MV-4-11 (cell line): ENCODE measurements around the gene FBXO7.

Experiments used
- DNase-seq: peaks from one replicate; lab custom pipeline; 2025; lab: John Stamatoyannopoulos, UW

The FBXO7 gene

DNA sequence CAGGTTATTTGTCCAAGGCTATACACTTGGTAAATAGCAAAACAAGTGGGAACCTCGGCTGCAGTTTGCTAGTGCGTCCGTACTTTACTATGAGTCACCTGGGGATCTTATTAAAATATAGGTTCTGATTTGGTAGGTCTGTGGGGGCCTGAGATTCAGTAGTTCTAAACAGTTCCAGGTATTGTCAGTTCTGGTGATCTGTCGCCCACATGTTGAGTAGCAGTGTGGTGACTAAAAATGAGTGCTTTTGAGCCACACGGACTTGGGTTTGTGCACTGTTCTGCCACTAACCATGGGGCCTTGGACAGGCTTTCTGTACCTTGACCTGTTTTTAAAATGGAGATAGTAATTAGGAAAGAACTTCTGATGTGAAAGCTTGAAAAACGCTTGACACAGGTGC lies 15.7 kb downstream of the FBXO7 start:
- DNase-seq: no peak

DNA sequence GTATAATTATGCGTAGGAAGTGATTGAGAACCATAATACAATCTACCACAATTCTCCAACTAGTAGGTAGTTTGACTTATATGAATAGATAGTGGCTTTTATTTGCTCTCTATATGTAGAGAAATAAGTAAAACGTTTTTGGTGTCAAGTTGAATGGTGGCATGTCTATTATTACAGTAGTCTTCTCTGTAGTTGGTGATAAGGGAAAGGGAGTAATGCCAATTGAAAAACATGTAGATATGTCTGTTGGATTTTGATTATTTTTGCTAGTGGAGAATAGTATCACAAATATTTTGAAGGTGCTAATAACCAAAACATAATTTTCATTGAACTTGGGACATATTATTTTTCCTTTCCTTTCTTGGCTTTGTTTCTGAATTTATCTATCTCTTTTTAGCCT lies 17.5 kb downstream of the FBXO7 start:
- DNase-seq: no peak

DNA sequence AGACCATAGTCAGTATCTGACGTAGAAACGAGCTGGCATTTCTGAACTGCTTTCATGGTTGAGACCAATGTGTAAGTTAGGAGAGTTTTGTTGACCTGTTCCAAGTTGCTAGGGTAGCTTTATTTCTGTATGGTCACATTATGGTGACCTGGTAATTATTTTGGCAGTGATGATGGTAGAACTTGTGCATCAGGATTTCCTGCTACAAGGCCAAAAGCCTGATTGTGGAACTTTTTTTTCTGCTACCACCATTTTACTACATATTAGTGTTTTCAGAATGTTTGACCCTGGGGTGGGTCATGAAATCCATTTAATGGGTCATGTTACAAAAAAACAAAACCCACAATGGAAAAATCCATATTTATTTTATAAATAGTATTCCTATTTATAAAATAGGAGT lies 18.9 kb downstream of the FBXO7 start:
- DNase-seq: no peak

DNA sequence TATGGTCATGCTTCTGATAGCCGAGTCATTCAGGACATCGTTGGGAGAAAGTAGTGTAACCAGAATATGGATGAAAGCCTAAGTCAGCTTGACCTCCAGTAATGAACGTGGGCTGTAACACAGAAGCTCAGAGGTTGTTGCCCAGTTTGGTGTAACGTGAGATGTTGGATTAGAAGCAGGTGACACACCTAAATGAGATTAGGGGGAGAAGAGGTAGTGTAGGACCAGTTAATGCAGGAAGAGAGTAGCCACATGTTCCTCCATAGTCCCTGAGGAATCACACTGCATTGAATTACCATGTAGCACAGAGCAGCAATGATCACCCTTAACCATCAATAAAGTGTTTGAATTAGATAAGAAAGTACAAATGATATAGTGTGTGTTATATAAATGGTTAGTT lies 20.4 kb downstream of the FBXO7 start:
- DNase-seq: no peak

DNA sequence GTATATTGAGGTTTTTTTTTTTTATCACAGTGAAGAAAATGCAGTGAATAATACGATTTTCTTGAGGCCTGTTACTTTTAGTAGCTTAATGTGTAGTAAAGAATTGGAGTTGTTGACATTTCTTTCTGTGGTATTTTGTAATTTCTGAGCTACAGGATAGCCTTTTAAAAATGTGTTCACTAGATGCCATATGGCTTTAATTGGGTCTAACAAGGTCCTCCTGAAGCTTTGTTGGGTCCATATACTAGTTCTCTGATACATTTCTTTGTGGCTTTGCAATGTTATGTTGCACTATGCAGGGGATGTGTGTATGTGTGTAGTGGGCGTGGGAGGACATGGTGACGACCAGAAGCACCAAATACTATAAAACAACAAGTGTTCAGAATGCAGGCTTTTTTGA lies 25.1 kb downstream of the FBXO7 start:
- DNase-seq: no peak

DNA sequence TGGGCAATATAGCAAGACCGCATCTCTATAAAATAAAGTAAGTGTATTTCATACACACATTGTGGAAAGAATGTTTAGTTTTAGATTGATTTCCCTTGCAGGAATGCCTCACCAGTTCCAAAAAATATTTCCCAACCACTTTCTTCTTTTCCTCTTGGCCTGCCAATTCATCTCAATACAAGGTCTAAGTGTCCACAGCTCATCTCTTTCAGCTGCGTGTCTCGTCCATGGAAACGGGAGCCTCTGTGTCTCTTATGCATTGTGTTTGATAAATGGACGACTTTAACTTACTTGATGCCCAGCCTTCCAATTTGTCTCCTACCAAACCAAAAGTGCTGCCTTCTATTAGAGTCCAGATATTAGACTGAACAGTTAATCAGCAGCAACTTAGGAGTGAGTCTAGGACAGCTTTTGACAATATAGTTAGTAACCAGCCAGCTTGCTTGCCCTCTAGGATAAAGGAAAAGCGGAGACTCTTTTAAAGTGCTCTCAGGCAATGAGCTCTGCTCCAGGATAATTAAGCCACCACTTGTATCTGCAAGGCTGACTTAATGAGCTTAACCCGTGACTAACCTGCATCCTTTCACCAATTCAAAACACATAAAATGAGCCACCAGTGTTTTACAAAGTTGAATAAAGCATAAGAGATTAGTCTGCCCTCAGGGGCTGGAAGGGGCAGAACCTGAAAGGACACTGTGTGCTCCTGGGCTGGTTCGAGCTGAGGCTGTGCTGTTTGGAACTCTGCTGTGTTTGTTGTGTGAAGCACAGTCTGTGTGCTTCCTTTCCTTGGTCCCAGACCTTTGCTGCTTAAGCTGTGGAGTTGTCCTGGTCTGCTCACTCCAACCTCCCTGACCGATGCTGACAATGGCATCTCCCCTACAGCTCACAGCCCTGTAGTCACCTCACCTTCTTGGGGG lies 27.5 kb downstream of the FBXO7 start:
- no peak for DNase-seq

DNA sequence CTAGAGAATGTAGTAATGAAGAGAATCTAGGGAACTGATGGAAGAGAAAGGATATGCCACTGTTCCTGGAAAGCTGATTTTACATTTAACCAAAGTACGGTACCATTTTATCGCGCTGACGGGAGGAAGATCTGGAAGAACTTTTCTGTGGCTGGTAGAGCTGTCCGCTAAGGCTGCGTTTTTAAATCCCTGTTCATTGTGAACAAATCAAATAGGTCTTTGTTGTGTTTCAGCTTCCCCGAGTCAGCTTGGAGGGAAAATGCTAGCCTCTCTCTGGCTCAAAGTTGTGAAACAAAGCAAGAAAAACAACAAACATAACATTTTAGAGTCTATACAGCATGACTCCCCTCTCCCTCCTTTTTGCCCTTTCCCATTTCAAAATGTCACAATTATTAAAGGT lies 34.4 kb downstream of the FBXO7 start:
- DNase-seq: no peak

DNA sequence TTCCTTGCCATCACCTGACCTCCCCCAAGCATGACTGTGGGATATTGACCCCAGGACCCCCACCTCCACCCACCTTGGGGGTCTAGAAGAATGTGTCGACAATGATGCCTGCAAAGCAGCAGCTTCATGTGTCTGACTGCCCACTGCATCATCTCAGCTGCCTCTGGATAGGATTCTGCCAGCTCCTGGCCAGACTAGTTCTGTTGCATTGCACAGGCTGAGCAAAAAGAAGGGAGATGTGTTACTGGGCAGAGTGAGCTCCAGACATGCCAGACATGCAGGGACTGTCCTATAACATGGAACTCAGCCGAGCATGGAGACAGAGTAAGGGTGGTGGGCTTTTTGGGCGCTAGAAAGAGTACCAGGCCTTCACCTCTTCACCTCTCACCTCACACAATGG lies 36.7 kb downstream of the FBXO7 start:
- DNase-seq: no peak

DNA sequence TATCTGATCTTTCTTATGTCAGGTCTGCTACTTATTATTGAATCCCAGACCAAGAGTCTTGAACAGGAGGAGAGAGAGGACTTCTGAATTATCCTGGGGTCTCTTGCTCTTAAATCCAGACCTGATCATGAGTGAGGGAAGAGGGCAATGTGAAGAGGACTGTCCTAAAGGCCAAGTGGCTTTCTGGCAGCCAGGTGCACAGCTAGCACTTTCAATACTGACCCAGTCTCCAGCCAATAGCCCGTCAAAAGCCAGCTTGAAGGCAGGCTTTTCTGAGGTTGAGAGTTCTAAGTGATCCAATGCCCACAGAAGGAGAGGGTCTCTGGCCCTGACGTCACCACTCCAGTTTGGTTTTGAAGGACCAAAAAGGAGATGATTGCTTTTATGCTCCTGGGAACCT lies 37.2 kb downstream of the FBXO7 start:
- no peak for DNase-seq

DNA sequence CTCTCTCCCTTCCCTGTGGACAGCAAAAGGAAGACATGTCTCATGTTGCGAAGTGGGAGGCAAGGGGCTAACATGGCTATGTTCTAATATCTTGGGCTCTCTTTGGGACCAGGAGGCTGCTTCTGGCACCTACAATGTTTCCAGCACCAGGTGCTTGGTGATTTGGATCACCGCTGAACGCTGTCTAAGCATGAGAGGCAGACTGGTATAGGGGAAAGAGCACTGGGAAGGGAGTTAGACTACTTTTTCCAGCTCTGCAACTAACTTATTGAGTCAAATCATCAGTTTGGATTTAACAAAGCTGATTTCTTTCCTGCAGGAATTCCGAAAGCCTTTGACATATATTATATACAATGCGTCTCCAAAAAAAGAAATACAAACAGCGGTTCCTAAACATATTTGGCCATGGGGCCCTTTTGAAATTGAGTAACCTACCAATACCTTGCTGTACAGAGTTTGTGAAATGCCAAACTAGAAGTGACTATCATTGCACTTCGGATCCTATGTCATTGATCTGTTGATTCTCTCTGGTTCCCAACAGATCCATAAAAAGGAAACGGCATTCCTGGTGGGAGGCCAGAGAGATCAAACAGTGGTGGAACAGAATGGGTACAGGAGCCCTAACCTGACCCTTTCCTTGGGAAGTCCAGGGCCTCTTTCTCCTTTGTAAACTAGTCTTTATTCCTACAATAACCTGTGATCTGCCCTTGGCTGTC lies 37.8 kb downstream of the FBXO7 start:
- DNase-seq: no peak

DNA sequence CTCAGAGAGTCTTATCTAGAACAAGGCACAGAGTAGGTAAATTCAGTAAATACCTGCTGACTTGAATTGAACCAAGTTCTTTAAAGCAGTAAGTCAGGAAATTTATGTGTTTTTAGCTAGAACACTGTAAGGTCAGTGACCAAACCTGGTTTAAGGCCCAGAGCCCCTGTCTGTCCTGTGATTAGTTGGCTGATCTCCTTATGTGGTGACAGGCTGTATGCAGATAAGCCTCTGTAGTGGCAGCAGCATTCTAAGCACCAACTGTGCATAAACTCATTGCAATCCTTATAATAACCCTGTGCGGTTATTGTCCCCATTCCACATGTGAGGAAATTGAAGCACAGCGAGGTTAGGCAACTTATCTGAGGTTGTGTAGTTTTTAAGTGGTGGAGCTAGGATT lies 40.5 kb downstream of the FBXO7 start:
- DNase-seq: no peak

DNA sequence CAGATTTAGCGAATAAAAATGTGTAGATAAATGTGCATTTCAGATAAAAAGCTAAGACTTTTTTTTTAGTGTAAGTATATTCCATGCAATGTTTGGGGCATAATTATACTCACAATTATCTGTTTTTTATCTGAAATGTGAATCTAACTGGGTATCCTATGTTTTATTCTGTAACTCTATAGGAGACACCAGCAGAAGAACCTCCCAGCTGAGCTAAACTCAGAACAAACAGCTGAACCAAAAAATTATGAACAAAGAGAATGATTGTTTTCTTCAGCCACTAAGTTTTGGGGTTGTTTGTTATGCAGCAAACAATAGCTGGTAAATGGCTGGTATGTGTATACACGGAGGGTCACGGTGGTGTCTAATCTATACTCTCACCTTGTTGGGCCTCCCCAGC lies 42.9 kb downstream of the FBXO7 start:
- no peak for DNase-seq

DNA sequence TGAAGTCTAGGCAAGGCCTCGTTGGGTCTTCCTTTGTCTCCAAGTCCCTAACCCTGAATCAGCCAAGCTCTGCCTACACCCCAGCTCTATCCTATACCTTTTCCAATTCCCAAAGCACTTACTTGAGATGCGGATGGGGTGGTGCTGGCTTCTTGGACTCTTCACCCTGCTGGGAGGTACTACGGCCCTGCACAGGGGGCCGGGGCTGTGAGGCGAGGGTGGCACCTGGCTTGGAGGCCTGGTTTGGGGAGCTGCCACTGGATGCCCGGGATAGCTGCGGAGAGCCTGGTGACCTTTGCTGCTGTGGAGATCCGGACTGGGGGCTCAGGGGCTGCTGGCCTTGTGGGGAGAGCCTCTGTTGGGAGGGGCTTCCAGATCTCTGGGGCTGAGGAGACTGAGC lies 43.3 kb downstream of the FBXO7 start:
- DNase-seq: no peak

DNA sequence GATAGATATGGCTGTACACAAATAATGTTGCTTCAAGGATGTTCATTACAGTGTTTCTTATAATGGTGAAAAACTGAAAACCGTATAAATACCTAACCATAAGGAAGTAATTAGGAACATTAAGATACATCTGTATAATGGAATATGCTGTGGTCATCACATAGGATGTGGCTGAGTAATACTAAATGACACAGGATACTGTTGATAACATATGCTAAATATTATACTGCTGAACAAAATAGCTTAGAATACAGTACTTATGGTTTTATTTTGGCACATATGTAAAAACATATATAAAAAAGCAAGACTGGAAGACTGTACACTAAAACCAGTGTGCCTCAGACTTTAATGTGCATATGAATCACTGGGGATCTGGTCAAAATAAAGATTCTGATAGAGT lies 43.8 kb downstream of the FBXO7 start:
- no peak for DNase-seq

DNA sequence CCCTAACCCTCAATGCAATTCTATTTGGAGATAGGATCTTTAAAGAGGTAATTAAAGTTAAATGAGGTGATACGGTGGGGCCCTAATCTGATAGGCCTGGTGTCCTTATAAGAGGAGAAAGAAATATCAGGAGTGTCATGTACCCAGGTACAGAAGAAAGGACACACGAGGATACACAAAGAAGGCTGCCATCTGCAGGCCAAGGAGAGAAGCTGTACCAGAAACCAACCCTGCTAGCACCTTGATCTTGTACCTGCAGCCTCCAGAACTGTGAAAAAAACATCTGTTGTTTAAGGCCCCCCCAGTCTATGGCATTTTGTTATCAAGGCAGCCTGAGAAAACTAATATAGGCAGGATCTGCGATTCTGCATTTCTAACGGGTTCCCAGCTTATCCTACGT lies 44.2 kb downstream of the FBXO7 start:
- DNase-seq: no peak

DNA sequence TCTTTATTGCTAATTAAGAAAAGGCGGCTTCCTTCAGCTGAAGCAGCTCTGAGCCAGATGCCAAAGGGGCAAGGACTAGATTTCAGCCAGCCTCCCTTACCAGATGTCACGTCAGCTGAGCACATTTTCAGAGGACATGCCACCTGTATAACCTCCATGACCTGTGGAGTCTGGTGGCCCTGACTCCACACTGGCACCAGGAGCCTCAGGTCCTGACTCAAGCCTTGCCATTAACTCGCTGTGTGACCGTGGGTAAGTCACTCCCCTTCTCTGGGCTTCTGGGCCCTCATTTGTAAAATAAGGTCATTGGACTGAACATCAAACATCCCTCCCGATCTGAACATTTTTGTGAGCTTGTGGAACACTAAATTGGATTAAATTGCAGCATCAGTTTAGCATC lies 46.0 kb downstream of the FBXO7 start:
- no peak for DNase-seq

DNA sequence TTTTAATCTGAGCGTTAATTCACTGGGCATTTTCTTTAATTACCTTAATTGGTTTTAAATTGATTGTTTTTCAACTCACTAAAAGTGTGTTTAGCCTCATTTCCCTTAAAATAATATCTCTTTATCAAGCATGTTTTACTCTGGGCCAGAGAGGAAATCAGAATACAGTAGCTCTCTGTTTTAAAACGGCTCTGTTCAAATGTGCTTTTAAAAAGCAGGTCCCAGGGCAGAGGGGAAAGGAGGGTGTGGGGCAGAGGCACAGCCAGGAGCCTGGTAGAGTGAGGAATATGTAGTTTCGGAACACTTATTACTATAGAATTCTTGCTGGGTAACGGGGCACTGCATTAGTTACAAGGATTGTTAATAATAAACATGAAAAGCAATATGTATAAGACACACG lies 47.6 kb downstream of the FBXO7 start:
- no peak for DNase-seq

DNA sequence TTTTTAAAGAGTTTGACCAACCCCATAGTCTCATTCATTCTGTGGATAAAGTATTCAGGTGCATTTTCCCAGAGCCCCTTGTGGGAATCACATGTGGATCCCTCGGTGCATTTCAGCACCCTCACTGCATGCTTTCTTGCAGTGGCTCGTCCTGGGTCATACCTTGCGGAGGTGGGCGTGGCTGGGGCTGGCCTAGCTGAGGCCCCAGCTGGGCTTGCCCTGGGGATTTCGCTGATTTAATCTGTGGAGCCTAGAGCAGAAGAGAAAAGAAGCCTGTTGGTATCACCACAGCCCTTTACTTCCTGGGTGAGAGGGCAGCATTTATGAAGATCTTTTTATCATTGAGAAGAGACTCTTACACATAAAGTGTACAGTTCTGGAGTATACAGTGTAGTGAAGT lies 53.1 kb downstream of the FBXO7 start:
- DNase-seq: no peak

DNA sequence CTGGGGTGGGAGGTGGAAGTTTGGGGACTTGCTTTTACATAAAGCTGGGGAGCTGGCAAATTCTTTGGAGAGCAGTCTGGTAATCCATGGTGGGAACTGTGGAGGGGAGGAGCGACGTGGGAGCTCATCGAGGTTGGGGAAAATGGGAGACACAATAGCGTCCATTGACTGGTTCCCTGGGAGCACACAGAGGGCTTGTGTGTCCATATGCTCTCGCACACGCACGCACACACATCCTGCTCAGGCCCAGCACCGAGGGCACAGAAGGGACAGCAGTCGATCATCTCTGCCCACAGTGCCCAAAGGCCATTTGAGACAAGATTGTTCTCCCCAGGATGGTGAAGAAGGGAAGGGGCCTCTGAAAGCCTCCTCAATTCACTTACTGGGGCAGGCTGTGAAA lies 53.7 kb downstream of the FBXO7 start:
- DNase-seq: no peak

DNA sequence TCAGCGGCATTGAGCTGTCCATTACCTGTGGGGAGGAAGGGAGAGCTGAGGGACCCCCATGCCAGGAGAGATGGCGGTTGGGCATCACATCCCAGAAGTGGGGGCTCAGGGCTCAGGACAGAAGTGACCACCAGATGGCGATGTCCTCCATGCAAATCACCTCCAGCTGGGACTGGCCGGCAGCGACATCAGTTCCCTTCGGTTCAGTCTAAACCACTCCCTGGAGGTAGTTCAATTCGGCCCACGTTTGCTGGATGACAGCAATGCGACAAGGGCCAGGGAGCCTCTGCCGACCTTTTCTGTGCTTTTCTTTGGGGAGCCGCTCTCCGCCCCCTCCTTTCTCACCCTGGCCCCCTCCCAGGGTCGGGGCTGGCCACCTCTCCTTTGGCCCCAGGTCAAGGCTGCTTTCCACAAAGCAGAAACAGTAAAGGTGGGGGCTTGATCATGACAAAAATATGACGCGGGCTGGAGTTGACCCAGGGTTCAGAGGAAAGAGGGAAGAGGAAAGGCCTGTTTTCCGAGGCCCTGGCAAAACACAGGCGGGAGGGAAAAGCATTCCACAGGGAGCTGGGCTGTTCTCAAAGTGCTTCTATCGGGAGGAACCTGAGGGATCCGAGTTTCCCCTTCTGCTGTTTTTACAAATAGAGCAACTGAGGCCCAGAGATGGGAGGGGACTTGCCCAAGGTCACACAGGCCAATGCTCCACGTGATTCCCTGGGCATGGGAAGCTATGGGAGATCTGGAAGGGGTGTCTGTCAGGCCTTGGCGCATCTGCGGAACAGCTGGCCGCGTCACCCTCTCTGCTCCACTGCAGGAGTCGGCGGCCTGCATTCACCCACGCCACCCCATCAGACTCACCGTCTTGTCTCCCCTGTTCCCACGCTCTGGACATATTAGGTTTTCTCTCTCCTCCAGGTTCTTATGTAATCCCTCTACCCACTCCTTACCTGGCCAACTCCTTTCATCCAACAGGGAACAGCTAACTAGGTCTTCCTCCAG lies 54.7 kb downstream of the FBXO7 start:
- DNase-seq: peak; percentile 73

DNA sequence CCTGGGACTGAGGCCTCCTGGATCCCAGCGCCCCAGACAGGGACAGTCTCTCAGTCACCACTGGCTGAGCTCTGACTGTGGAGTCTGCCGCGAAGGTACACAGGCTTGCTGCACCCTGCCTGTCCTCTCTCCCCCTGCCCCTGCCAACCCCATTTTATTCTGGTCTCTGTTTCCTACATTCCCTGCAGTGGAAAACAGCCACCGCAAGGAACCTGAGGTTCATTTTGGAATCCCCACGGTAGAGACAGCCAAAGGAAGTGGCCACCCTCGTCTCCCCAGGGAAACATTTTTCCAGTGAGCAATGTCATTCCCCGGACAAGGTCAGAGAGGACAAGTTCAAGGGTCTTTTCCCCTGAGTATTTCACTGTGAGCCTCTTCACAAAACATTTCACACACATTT lies 56.6 kb downstream of the FBXO7 start:
- DNase-seq: no peak
